GM21576 (cell line): ENCODE data around the gene SLC29A2.

ENCODE experiments used
- ATAC-seq: cut with Tn5 transposase; IDR thresholded peaks from one replicate; pipeline ENCODE4 v1.9.1; 2021; ENCODE audit warnings: mild to moderate bottlenecking, moderate library complexity; ENCODE audit not compliant: unreplicated experiment

Gene SLC29A2

GRCh38 chr11:66335531-66336233 is 35.9 kb downstream of the SLC29A2 start:
- no peak for ATAC-seq

- no peak for ATAC-seq
These were observed 36.7 kb downstream of the SLC29A2 start for GRCh38 chr11:66334605-66335442.

GRCh38 chr11:66333896-66334604 is 37.5 kb downstream of the SLC29A2 start:
- no peak for ATAC-seq

- ATAC-seq = no peak
These were observed 38.2 kb downstream of the SLC29A2 start for GRCh38 chr11:66333220-66333877.

- no peak for ATAC-seq
These were observed 39.0 kb downstream of the SLC29A2 start for GRCh38 chr11:66332371-66333219.

- no peak for ATAC-seq
These were observed 39.8 kb downstream of the SLC29A2 start for GRCh38 chr11:66331542-66332370.

- no peak for ATAC-seq
These were observed 40.6 kb downstream of the SLC29A2 start for GRCh38 chr11:66330931-66331330.

- ATAC-seq = no peak
These were observed 42.3 kb downstream of the SLC29A2 start for GRCh38 chr11:66329165-66329673.

GRCh38 chr11:66328302-66329144 is 43.0 kb downstream of the SLC29A2 start:
- ATAC-seq = peak; percentile 43

- no peak for ATAC-seq
These were observed 43.6 kb downstream of the SLC29A2 start for GRCh38 chr11:66328031-66328301.

- ATAC-seq = no peak
These were observed 44.2 kb downstream of the SLC29A2 start for GRCh38 chr11:66327171-66328030.

- ATAC-seq = no peak
These were observed 45.1 kb downstream of the SLC29A2 start for GRCh38 chr11:66326261-66327111.

GRCh38 chr11:66325263-66325671 is 46.3 kb downstream of the SLC29A2 start:
- no peak for ATAC-seq

GRCh38 chr11:66324664-66325063 is 46.9 kb downstream of the SLC29A2 start:
- ATAC-seq = no peak

- no peak for ATAC-seq
These were observed 47.9 kb downstream of the SLC29A2 start for GRCh38 chr11:66323684-66324083.

GRCh38 chr11:66322732-66323427 is 48.7 kb downstream of the SLC29A2 start:
- ATAC-seq = no peak
